Keratinocyte (primary cell): Measurements from ENCODE around the gene CACNA1B. TPM values are rescaled to one million over a fixed set of nuclear protein-coding genes. Genes with fewer than 3 reads are reported as not detected.

ENCODE experiments used
- DNase-seq: peaks from one replicate; pipeline ENCODE4 v3.0.0-alpha.2; 2011; ENCODE audit warnings: low read depth, missing footprints, low spot score
- FAIRE-seq: peaks from 2 replicates; lab custom pipeline; 2011; peaks lifted over from hg19 to GRCh38; lab: Jason Lieb, UNC
- H2AFZ ChIP-seq: 2 replicates; pipeline ENCODE4 v1.6.0; 2012; ENCODE audit warnings: low read length, control low read depth, inconsistent platforms; ENCODE audit not compliant: control insufficient read depth
- H3K27ac ChIP-seq: 2 replicates; pipeline ENCODE4 v1.5.1; 2011; ENCODE audit warnings: low read length; ENCODE audit not compliant: control insufficient read depth, insufficient read depth
- H3K27me3 ChIP-seq: 3 replicates; pipeline ENCODE4 v1.6.0; 2011; ENCODE audit warnings: low read length; ENCODE audit not compliant: control insufficient read depth, insufficient read depth; ENCODE audit errors: extremely low read depth
- H3K36me3 ChIP-seq, 2 experiments: 2 replicates in 1 of 2; 3 replicates in 1 of 2; pipeline ENCODE4 v1.5.1; 2011; ENCODE audit warnings: low read length in 2 of 2, mild to moderate bottlenecking in 1 of 2; ENCODE audit not compliant: control insufficient read depth in 2 of 2, insufficient read depth in 2 of 2; ENCODE audit errors: extremely low read depth in 1 of 2
- H3K4me1 ChIP-seq: 3 replicates; pipeline ENCODE4 v1.5.1; 2011; ENCODE audit warnings: low read length; ENCODE audit not compliant: control insufficient read depth, insufficient read depth; ENCODE audit errors: extremely low read depth
- H3K4me2 ChIP-seq: 3 replicates; pipeline ENCODE4 v1.6.0; 2011; ENCODE audit warnings: low read depth, low read length; ENCODE audit not compliant: control insufficient read depth, insufficient read depth; ENCODE audit errors: extremely low read depth
- H3K4me3 ChIP-seq, 3 experiments: fragments of 200-600 bp in 1 of 3; sonication (generic) in 1 of 3; 2 replicates in 2 of 3; 3 replicates in 1 of 3; pipeline ENCODE4 v1.5.1; 2011 to 2016; ENCODE audit warnings: low read length in 3 of 3, mild to moderate bottlenecking in 3 of 3, control low read depth in 2 of 3, inconsistent platforms in 1 of 3, low read depth in 1 of 3, mixed read lengths in 1 of 3, mixed run types in 1 of 3, moderate library complexity in 1 of 3; ENCODE audit not compliant: control insufficient read depth in 2 of 3, insufficient read depth in 2 of 3; ENCODE audit errors: extremely low read depth in 1 of 3
- H3K79me2 ChIP-seq: 2 replicates; pipeline ENCODE4 v1.6.0; 2012; ENCODE audit warnings: low read length; ENCODE audit not compliant: control insufficient read depth, insufficient read depth
- H3K9ac ChIP-seq: 3 replicates; pipeline ENCODE4 v1.6.0; 2011; ENCODE audit warnings: low read length; ENCODE audit not compliant: control insufficient read depth, insufficient read depth; ENCODE audit errors: extremely low read depth
- H3K9me1 ChIP-seq: 3 replicates; pipeline ENCODE4 v1.6.0; 2011; ENCODE audit warnings: low read length; ENCODE audit not compliant: control insufficient read depth, insufficient read depth; ENCODE audit errors: extremely low read depth
- H3K9me3 ChIP-seq: 2 replicates; pipeline ENCODE4 v1.5.1; 2012; ENCODE audit warnings: low read depth, low read length; ENCODE audit not compliant: control insufficient read depth
- H4K20me1 ChIP-seq: 3 replicates; pipeline ENCODE4 v1.6.0; 2011; ENCODE audit warnings: low read length; ENCODE audit not compliant: control insufficient read depth, insufficient read depth; ENCODE audit errors: extremely low read depth
- EZH2 ChIP-seq: IDR thresholded peaks from one replicate; pipeline ENCODE4 v1.6.1; 2012; ENCODE audit warnings: inconsistent platforms, mild to moderate bottlenecking, low read length, moderate library complexity
- dilution Hi-C: fragments of 300-500 bp; cut with MboI; formaldehyde crosslinking; loops from one replicate; pipeline ENCODE4 v1.7.0; 2020; ENCODE audit warnings: low sequenced_read_pairs; ENCODE audit not compliant: extremely low pct_ligation_motif_present
- polyA plus RNA-seq, 5 experiments: library from polyadenylated mRNA; depleted of rRNA in 3 of 5; stranded (reverse) in 3 of 5; stranded (forward) in 1 of 5; unstranded in 1 of 5; fragments of >200 nt; gene quantifications; 1 replicate in 1 of 5; 2 replicates in 3 of 5; 3 replicates in 1 of 5; pipeline versions ENCODE4 v1.2.1 to v1.2.3, GENCODE V29; 2011 to 2012; ENCODE audit warnings: missing spikeins in 2 of 5, low read depth in 1 of 5, low replicate concordance in 1 of 5
- TF ChIP-seq, protein P1 (sequence below), 3 experiments: IDR thresholded peaks in 1 of 3; conservative IDR thresholded peaks in 1 of 3; optimal IDR thresholded peaks in 1 of 3; 2 replicates in 2 of 3; 3 replicates in 1 of 3; pipeline versions ENCODE3 to v1.5.1; 2011; ENCODE audit warnings: low read length in 3 of 3, mild to moderate bottlenecking in 3 of 3, moderate library complexity in 2 of 3, control low read depth in 1 of 3, inconsistent platforms in 1 of 3; ENCODE audit not compliant: insufficient read depth in 2 of 3; ENCODE audit errors: extremely low read depth in 1 of 3

CACNA1B gene
- polyA plus RNA-seq, 1 donor (not counting 4 experiments of a cell fraction or from before 2014, with no cell fraction given): 0.01 TPM

DNA sequence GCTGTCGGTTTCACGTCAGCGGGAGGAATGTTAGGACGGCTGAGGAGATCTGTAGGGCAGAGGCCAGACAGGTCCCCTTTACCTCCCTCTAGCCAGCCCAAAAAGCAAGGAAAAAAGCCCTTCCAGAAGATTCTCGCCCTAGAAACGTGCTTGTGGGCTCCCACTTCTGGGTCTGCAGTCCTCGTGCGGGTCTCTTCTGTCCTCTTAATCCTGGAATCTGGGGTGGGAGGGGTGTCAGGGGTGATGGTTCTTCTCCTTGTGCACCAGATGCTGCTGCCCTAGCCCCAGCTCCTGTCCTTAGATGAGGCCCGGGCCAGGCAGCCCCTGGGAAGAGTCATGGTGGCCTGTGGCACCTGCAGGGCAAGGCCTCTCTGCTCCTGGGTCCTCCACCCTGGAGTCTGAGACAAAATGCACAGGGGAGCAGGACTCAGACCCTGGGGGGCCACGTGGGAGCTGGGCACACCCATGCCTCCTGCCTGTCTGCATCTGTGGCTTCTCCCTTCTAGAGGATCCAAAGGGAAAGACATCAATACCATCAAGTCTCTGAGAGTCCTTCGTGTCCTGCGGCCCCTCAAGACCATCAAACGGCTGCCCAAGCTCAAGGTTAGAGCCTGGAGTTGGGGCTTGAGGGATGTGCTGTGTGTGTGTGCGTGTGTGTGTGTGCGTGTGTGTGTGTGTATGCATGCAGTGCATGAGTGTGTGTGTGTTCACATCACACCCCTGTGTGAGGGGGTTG, 174.2 kb downstream of the CACNA1B start:
- Histone ChIP-seq H3K9me1 (no peaks in the 10 kb centered on the region), H3K9ac (no peak overlapping the region), H3K4me3 (no peak overlapping the region), H3K9me3 (no peaks in the 10 kb centered on the region), H3K4me2 (no peak overlapping the region), H3K27me3 (no peaks in the 10 kb centered on the region), H4K20me1 (no peaks in the 10 kb centered on the region), H3K4me1 (no peaks in the 10 kb centered on the region), H2AFZ (no peak overlapping the region), H3K36me3 (no peaks in the 10 kb centered on the region), H3K79me2 (no peaks in the 10 kb centered on the region), H3K27ac (no peak overlapping the region)
- DNase-seq: no peak
- FAIRE-seq: no peak
- dilution Hi-C loops: no loop called here
- no peak for TF ChIP-seq EZH2
- TF ChIP-seq, protein P1, sequence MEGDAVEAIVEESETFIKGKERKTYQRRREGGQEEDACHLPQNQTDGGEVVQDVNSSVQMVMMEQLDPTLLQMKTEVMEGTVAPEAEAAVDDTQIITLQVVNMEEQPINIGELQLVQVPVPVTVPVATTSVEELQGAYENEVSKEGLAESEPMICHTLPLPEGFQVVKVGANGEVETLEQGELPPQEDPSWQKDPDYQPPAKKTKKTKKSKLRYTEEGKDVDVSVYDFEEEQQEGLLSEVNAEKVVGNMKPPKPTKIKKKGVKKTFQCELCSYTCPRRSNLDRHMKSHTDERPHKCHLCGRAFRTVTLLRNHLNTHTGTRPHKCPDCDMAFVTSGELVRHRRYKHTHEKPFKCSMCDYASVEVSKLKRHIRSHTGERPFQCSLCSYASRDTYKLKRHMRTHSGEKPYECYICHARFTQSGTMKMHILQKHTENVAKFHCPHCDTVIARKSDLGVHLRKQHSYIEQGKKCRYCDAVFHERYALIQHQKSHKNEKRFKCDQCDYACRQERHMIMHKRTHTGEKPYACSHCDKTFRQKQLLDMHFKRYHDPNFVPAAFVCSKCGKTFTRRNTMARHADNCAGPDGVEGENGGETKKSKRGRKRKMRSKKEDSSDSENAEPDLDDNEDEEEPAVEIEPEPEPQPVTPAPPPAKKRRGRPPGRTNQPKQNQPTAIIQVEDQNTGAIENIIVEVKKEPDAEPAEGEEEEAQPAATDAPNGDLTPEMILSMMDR (optimal IDR thresholded peaks at IDR 0.05 in 1 of 3, IDR thresholded peaks at IDR 0.05 in 1 of 3, conservative IDR thresholded peaks at IDR 0.05 in 1 of 3; ENCODE audit: extremely low read depth in 1 of 3, insufficient read depth in 2 of 3, low read length in 3 of 3): no peak

GRCh38 chr9:138052322-138052615, 174.7 kb downstream of the CACNA1B start:
- no peak for FAIRE-seq
- TF ChIP-seq EZH2: no peak
- TF ChIP-seq, protein P1 (optimal IDR thresholded peaks at IDR 0.05 in 1 of 3, IDR thresholded peaks at IDR 0.05 in 1 of 3, conservative IDR thresholded peaks at IDR 0.05 in 1 of 3; ENCODE audit: extremely low read depth in 1 of 3, insufficient read depth in 2 of 3, low read length in 3 of 3): no peak
- Histone ChIP-seq H4K20me1 (no peaks in the 10 kb centered on the region), H3K4me2 (no peak overlapping the region), H3K4me3 (no peak overlapping the region), H3K9ac (no peak overlapping the region), H3K27me3 (no peaks in the 10 kb centered on the region), H3K9me1 (no peaks in the 10 kb centered on the region), H3K4me1 (no peaks in the 10 kb centered on the region), H3K9me3 (no peaks in the 10 kb centered on the region), H2AFZ (no peak overlapping the region), H3K27ac (no peak overlapping the region), H3K79me2 (no peaks in the 10 kb centered on the region), H3K36me3 (no peaks in the 10 kb centered on the region)
- no peak for DNase-seq
- dilution Hi-C loops: no loop called here
